Effector memory CD8-positive, alpha-beta T cell (primary cell): ENCODE data around the gene TCEAL9.

Experiments used
- ATAC-seq: fragments of 150-1000 bp; cut with Tn5 transposase; replicated peaks from 2 replicates; pipeline ENCODE4 v1.10.0; 2021; ENCODE audit warnings: mild to moderate bottlenecking, moderate library complexity
- DNase-seq, 3 experiments: peaks; one replicate each; pipeline ENCODE4 v3.0.0; 2021
- H3K27ac Mint-ChIP-seq, 2 donors: one replicate each; pipeline ENCODE4 v1.8.0; 2022; ENCODE audit warnings: mild to moderate bottlenecking in 2 of 2, mixed read lengths in 2 of 2, moderate library complexity in 2 of 2
- H3K27me3 Mint-ChIP-seq, 2 donors: one replicate each; pipeline ENCODE4 v1.8.0; 2022; ENCODE audit warnings: mixed read lengths in 2 of 2
- H3K36me3 Mint-ChIP-seq: one replicate; pipeline ENCODE4 v1.8.0; 2022; ENCODE audit warnings: mild to moderate bottlenecking, moderate library complexity, mixed read lengths; ENCODE audit not compliant: insufficient read depth
- H3K4me1 Mint-ChIP-seq, 2 donors: one replicate each; pipeline ENCODE4 v1.8.0; 2022; ENCODE audit warnings: low read depth in 2 of 2, mixed read lengths in 2 of 2
- H3K4me3 Mint-ChIP-seq, 2 donors: one replicate each; pipeline ENCODE4 v1.8.0; 2022; ENCODE audit warnings: mild to moderate bottlenecking in 2 of 2, mixed read lengths in 2 of 2, moderate library complexity in 2 of 2
- H3K9me3 Mint-ChIP-seq, 2 donors: one replicate each; pipeline ENCODE4 v1.8.0; 2022; ENCODE audit warnings: mixed read lengths in 2 of 2
- total RNA-seq, 9 experiments: gene quantifications; one replicate each; lab custom pipeline; 2026; lab: John Stamatoyannopoulos, UW

Gene TCEAL9, protein sequence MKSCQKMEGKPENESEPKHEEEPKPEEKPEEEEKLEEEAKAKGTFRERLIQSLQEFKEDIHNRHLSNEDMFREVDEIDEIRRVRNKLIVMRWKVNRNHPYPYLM
- total RNA-seq = 0 to 3.1 (median 0.52) reads per million in 9 experiments

DNA sequence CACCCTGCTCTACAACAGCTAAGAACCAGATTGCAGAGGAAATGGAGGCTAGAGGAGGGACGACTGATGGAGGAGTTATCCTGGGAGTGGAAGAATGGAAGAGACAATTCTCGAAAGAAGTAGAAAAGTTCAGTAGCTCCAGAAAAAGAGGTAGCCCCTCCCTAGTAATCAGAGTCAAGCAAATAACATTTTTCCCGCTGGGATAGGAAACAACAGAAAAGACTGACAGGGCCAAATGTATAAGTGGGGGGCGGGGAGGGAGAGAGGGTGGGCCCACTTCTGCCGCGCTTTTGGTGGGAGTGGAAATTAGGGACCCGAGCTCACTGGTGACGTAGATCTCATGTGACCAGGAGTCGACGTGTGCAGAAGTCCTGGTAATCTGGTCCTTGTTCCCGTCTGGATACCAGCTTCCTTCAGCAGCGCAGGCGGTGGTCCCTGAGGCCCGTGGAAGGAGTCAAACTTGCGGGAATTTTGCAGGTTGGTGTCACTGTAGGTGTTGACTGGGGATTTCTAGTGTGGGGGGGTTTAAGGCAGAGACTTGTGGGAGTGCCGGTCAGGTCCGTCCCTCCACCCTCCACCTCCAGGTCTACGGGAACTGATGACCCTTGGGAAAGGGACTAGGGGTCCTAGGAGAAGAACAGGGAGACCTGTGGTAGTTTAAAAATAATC lies at the start of gene TCEAL9:
Gene TCEAL9, plus strand, starts transcription at position 377 of the 669 bp plus-strand sequence. CDS start 1,179 bp downstream, outside the sequence.
- no peak for ATAC-seq

DNA sequence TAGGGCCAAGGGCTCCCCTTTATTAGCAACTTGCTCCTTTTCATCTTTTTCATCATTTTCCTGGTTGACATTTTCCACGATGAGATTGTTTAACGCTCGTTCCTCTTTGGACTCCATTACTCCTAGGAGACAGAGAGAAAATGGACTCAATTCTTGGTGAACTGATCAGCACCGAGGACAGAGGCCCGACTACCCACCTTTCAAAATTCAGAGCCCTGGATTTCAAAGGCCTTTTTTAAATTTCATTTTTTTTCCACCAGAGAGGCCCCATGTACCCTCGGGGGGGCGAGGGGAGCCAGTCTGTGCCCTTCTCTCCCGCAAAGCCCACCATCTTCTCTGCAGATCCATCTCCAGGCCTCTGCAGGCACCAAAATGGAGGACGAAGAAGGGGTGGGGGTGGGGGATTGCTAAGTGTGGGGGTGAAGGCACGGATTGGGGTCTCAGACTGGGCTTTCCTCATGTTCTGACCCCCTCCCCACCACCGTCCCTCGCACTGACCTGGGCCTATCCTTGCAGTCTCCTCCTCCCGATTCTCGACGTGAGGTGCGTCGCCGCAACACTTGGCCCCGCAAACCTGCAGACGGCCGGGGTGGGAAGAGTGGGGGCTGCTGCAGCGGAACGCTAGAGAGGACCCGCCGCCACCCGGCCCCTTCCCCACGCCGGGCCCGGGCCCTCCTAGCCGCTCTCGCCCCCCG lies 46.3 kb upstream of the TCEAL9 start:
- H3K36me3 Mint-ChIP-seq = peaks cover 3% of the 10 kb centered on the region
- H3K4me3 Mint-ChIP-seq = peak overlapping the region; percentile 78 to 81
- H3K27me3 Mint-ChIP-seq = no peaks in the 10 kb centered on the region
- H3K4me1 Mint-ChIP-seq = peaks cover 2 to 3% of the 10 kb centered on the region in 2 donors
- ATAC-seq = peak; percentile 5
- DNase-seq = peak in 1 of 3 experiments; percentile 0
- H3K9me3 Mint-ChIP-seq = no peaks in the 10 kb centered on the region
- no peak overlapping the region for H3K27ac Mint-ChIP-seq

More for the DNA sequence above, at the start of gene TCEAL9:
- no peak within 1 kb of the TSS for H3K27ac Mint-ChIP-seq
- H3K27me3 Mint-ChIP-seq = peaks cover 11 to 13% of the 10 kb centered on the region in 2 donors
- no peaks in the 10 kb centered on the region for H3K36me3 Mint-ChIP-seq
- no peak for DNase-seq
- H3K9me3 Mint-ChIP-seq = no peaks in the 10 kb centered on the region
- peaks cover 6 to 9% of the 10 kb centered on the region in 2 donors for H3K4me1 Mint-ChIP-seq
- peak within 1 kb of the TSS; percentile 68 to 81 for H3K4me3 Mint-ChIP-seq

DNA sequence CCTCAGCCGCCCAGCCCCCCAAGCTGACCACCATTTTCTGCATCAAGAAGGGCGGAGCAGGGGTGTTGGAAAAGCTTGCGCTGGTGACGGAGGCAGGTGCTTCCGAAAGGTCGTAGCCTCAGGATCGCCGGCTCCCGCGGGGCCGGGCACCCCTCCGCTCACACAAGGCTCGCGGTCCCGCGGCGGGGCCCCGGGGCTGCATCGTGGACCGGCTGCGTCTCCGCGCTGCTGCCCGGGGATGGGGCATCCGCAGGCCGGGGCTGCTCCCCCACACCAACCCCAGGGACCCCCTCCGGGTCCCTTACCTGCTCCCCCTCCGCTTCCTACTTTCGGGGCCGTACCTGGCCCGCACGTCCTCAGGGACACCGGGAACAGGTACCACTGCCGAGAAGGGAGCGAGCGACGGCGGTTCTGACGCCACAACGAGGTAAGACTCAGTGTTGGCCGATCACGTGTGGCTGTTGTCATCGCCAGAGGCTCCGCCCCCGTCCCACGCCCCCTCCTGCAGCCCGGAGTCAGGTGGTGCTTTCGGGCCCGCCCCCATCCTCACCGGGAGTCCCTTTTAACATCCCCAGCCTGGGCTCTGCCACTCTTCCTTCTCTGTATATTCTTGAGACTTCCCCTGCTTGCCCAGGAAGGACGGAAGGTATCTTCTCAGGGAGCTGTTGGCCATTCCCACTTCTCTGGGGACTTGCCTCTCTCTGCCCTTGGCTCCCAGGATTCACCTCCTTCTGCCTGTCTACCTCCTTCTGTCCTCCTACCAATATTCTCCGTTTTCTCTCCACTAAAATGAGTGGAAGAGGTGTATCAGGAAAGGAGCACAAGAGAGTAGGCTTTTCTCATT lies 45.5 kb upstream of the TCEAL9 start, which contains the start of gene BEX2:
Gene BEX2, minus strand, starts transcription at position 436 of the 844 bp plus-strand sequence. CDS start 1,014 bp downstream, outside the sequence.
- Mint-ChIP-seq H3K27me3 (no peaks in the 10 kb centered on the region), H3K27ac (peak within 1 kb of the TSS; percentile 74 to 82), H3K9me3 (no peaks in the 10 kb centered on the region), H3K4me3 (peak within 1 kb of the TSS; percentile 78 to 81), H3K4me1 (peaks cover 2 to 3% of the 10 kb centered on the region in 2 donors), H3K36me3 (peaks cover 3% of the 10 kb centered on the region)
- DNase-seq (peak; percentile 69 to 78 (median 71)), ATAC-seq (peak; percentile 99)

GRCh38 chrX:103311399-103311780 lies 44.9 kb upstream of the TCEAL9 start:
- Mint-ChIP-seq H3K36me3 (peaks cover 3% of the 10 kb centered on the region), H3K9me3 (no peaks in the 10 kb centered on the region), H3K27ac (peak overlapping the region; percentile 74 to 82), H3K4me3 (peak overlapping the region; percentile 78 to 81), H3K4me1 (peaks cover 2 to 3% of the 10 kb centered on the region in 2 donors), H3K27me3 (no peaks in the 10 kb centered on the region)
- no peak for DNase-seq
- ATAC-seq = no peak

DNA sequence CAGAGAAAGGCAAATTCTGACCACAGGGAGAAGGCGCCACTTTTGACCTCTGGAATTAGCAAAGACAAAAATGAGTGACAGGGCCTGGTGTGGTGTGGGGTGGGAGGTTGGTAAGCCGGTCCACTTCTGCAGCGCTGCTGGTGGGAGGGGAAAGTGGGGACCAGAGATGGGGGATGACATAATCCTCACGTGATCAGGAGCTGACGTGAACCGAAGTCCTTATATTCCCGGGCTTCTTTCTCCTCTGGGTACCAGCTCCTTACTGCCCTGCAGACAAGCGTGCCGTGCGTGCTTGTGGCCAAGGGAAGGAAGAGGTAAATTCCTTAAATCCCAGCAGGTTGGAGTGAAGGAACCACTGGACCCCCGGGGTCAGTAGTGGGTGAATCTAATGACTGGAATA lies 26.3 kb upstream of the TCEAL9 start, which contains the start of gene TCEAL7:
Gene TCEAL7, plus strand, starts transcription at position 249 of the 400 bp plus-strand sequence. CDS start 1,165 bp downstream, outside the sequence.
- no peak for DNase-seq
- H3K27me3 Mint-ChIP-seq = peaks cover 25 to 33% of the 10 kb centered on the region in 2 donors
- H3K4me3 Mint-ChIP-seq = no peak within 1 kb of the TSS

DNA sequence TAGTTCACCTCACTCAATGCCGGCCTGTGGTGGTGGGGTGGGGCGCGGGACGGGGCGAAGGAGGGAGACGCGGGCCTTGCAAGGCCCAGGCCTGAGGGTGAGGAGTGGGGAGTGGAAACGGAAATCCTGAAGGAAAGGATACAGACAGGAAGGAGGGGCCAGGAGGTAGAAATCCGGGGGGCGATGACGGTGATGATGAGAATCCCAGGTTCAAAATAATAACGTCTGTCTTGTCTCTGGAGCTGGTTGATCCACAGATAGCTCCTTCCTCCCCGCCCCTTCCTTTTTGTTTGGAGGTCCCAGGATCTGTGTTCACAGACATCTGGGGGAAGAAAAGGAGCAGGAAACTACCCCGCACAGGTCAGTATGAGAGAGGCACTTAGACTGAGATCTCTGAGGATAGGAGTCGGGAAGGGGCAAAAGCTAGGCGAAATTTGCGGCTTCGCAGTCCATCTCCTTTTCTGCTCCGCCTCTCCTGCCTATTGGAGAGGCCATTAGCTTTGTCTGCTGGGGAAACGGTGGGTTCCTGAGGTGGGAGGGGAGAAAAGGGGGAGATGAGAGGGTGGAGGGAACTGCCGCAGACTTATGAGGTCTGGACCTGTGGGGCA lies 25.5 kb upstream of the TCEAL9 start:
- Mint-ChIP-seq H3K4me1 (no peaks in the 10 kb centered on the region), H3K27me3 (peaks cover 23 to 33% of the 10 kb centered on the region in 2 donors), H3K4me3 (no peak overlapping the region), H3K9me3 (no peaks in the 10 kb centered on the region), H3K27ac (no peak overlapping the region), H3K36me3 (no peaks in the 10 kb centered on the region)
- ATAC-seq = no peak
- DNase-seq = no peak

More for the DNA sequence above, 26.3 kb upstream of the TCEAL9 start, which contains the start of gene TCEAL7:
- no peaks in the 10 kb centered on the region for H3K9me3 Mint-ChIP-seq
- H3K36me3 Mint-ChIP-seq = no peaks in the 10 kb centered on the region
- no peak for ATAC-seq
- no peaks in the 10 kb centered on the region for H3K4me1 Mint-ChIP-seq
- no peak within 1 kb of the TSS for H3K27ac Mint-ChIP-seq

DNA sequence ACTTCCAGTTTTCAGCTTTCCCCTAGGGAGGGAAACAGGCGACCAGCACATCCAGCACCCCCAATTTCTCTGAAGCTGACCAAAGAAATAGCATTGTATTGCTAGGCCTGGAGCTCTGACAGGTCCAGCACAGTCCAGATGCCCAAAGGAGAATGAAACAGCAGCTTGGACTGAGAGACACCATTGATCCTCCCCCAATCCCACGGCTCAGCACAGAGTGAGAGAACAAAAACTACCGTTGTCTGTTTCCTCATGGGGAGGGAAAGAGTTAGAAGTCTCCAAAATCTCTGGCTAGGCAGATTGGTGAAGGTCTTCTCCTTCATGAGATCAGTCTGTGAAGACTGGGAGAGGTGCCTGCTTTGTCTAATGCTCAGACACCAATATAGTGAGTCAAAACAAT lies 17.6 kb upstream of the TCEAL9 start:
- no peaks in the 10 kb centered on the region for H3K9me3 Mint-ChIP-seq
- ATAC-seq = no peak

GRCh38 chrX:103343105-103343504 lies 13.2 kb upstream of the TCEAL9 start:
- Mint-ChIP-seq H3K4me3 (no peak overlapping the region), H3K27ac (no peak overlapping the region), H3K36me3 (no peaks in the 10 kb centered on the region), H3K27me3 (peaks cover 6 to 7% of the 10 kb centered on the region in 2 donors), H3K9me3 (no peaks in the 10 kb centered on the region), H3K4me1 (no peaks in the 10 kb centered on the region)
- peak; percentile 37 for ATAC-seq
- peak; percentile 4 to 12 (median 6) for DNase-seq

More for the DNA sequence above, 17.6 kb upstream of the TCEAL9 start:
- H3K27me3 Mint-ChIP-seq = peaks cover 0 to 7% of the 10 kb centered on the region in 2 donors
- no peak overlapping the region for H3K27ac Mint-ChIP-seq
- H3K4me3 Mint-ChIP-seq = no peak overlapping the region
- H3K36me3 Mint-ChIP-seq = no peaks in the 10 kb centered on the region
- no peaks in the 10 kb centered on the region for H3K4me1 Mint-ChIP-seq
- no peak for DNase-seq

- no peak for DNase-seq
- no peaks in the 10 kb centered on the region for H3K4me1 Mint-ChIP-seq
- H3K27ac Mint-ChIP-seq = no peak overlapping the region
- ATAC-seq = no peak
- H3K27me3 Mint-ChIP-seq = peaks cover 17 to 18% of the 10 kb centered on the region in 2 donors
- no peak overlapping the region for H3K4me3 Mint-ChIP-seq
- no peaks in the 10 kb centered on the region for H3K9me3 Mint-ChIP-seq
- H3K36me3 Mint-ChIP-seq = no peaks in the 10 kb centered on the region
Observed at GRCh38 chrX:103344606-103345005, 11.7 kb upstream of the TCEAL9 start.

DNA sequence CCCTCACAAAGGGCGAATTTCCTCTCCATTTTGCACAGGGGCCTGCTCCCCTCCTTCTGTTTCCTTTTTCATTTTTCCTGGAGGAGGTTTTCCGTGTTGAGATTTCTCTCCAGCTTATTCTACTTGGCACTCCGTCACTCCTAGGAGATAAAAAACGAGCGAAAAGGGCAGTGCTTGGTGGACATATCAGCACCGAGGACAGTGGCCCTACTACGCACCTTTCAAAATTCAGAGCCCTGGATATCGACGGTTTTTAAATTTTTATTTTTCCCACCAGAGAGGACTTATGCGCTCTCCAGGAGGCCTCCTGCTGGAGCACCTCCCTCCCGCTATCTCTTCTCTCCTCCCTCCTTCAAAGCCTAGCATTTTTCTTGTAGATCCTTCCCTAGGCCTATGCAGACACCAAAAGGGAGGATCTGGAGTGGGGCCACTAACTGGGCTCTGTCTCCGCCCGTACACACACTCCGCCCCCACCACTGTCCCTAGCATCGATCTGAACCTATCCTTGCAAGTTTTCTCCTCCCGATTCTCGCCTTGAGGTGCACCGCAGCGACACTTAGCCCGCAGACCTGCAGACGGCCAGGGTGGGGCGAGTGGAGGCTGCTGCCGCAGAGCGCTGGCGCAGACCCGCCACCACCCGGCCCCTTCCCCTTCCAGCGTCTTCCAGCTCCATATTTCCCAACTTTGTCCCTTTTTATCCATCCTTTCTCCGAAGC lies 8.5 kb upstream of the TCEAL9 start:
- Mint-ChIP-seq H3K36me3 (no peaks in the 10 kb centered on the region), H3K9me3 (no peaks in the 10 kb centered on the region), H3K27ac (no peak overlapping the region), H3K4me1 (no peaks in the 10 kb centered on the region), H3K27me3 (peaks cover 17 to 18% of the 10 kb centered on the region in 2 donors), H3K4me3 (no peak overlapping the region)
- ATAC-seq (no peak), DNase-seq (no peak)

DNA sequence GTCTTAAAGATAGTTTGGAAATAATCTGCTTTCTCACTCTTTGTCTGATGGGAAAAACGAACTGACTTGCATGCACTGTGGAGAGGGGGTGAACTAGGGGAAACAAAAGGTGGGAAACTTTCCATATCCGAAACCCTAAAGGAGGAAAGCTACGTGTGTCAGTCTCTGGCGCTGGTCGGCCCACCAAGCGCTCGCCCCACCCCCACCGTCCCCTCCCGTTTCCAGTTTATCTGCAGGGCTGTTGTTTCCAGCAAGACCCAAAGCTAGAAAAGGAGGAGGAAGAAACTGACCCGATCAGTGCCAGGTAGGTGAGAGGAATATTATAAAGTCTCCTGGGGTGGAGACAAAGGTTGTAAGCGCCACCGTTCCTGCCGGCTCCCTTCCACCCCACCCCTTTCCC lies 552 bp downstream of the TCEAL9 start:
- no peak for DNase-seq
- no peaks in the 10 kb centered on the region for H3K9me3 Mint-ChIP-seq
- peaks cover 11 to 13% of the 10 kb centered on the region in 2 donors for H3K27me3 Mint-ChIP-seq
- ATAC-seq = no peak
- peak overlapping the region; percentile 68 to 81 for H3K4me3 Mint-ChIP-seq
- no peak overlapping the region for H3K27ac Mint-ChIP-seq
- H3K4me1 Mint-ChIP-seq = peaks cover 6 to 9% of the 10 kb centered on the region in 2 donors
- H3K36me3 Mint-ChIP-seq = no peaks in the 10 kb centered on the region

DNA sequence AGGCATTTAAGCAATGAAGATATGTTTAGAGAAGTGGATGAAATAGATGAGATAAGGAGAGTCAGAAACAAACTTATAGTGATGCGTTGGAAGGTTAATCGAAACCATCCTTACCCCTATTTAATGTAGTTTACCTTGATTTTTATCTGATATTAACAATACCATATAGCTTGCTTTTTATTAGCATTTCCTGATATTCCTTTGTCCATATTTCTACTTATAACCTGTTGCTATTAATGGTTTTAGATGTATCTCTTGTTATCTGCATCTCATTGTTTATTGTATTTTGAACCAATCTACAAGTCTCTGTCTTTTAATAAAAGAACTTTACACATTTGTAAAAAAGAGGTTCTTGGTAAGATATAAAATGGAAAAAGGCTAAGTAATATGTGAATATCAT lies 1.6 kb downstream of the TCEAL9 start:
- Mint-ChIP-seq H3K4me1 (peaks cover 6 to 9% of the 10 kb centered on the region in 2 donors), H3K27ac (no peak overlapping the region), H3K9me3 (no peaks in the 10 kb centered on the region), H3K36me3 (no peaks in the 10 kb centered on the region), H3K27me3 (peaks cover 11 to 13% of the 10 kb centered on the region in 2 donors), H3K4me3 (no peak overlapping the region)
- DNase-seq (no peak), ATAC-seq (no peak)
